ENCODE results near the gene ATP8A1. TPM values are rescaled to one million over a fixed set of nuclear protein-coding genes. Genes with fewer than 3 reads are reported as not detected.

Gene ATP8A1
- total and polyA plus RNA-seq, 2 of the 8 experiments (the other 6 are each of a cell fraction or from before 2014, with no cell fraction given), result 3.7 to 14.9 TPM

DNA sequence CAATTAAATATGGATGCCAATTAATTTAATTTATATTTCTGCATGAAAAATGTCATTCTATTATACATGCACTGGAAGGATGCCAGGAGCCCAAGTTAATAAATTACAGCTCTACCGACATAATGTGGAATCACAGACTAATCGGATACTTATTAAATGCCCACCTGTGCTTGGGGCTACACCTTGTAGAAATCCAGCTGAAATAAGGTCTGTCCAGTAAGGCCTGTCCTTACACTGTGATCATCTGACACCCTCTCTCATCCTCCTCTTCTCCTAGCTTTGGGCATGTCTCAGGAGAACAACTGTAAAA, 265.6 kb downstream of the ATP8A1 start (continued):
- TF ChIP-seq, protein P1, sequence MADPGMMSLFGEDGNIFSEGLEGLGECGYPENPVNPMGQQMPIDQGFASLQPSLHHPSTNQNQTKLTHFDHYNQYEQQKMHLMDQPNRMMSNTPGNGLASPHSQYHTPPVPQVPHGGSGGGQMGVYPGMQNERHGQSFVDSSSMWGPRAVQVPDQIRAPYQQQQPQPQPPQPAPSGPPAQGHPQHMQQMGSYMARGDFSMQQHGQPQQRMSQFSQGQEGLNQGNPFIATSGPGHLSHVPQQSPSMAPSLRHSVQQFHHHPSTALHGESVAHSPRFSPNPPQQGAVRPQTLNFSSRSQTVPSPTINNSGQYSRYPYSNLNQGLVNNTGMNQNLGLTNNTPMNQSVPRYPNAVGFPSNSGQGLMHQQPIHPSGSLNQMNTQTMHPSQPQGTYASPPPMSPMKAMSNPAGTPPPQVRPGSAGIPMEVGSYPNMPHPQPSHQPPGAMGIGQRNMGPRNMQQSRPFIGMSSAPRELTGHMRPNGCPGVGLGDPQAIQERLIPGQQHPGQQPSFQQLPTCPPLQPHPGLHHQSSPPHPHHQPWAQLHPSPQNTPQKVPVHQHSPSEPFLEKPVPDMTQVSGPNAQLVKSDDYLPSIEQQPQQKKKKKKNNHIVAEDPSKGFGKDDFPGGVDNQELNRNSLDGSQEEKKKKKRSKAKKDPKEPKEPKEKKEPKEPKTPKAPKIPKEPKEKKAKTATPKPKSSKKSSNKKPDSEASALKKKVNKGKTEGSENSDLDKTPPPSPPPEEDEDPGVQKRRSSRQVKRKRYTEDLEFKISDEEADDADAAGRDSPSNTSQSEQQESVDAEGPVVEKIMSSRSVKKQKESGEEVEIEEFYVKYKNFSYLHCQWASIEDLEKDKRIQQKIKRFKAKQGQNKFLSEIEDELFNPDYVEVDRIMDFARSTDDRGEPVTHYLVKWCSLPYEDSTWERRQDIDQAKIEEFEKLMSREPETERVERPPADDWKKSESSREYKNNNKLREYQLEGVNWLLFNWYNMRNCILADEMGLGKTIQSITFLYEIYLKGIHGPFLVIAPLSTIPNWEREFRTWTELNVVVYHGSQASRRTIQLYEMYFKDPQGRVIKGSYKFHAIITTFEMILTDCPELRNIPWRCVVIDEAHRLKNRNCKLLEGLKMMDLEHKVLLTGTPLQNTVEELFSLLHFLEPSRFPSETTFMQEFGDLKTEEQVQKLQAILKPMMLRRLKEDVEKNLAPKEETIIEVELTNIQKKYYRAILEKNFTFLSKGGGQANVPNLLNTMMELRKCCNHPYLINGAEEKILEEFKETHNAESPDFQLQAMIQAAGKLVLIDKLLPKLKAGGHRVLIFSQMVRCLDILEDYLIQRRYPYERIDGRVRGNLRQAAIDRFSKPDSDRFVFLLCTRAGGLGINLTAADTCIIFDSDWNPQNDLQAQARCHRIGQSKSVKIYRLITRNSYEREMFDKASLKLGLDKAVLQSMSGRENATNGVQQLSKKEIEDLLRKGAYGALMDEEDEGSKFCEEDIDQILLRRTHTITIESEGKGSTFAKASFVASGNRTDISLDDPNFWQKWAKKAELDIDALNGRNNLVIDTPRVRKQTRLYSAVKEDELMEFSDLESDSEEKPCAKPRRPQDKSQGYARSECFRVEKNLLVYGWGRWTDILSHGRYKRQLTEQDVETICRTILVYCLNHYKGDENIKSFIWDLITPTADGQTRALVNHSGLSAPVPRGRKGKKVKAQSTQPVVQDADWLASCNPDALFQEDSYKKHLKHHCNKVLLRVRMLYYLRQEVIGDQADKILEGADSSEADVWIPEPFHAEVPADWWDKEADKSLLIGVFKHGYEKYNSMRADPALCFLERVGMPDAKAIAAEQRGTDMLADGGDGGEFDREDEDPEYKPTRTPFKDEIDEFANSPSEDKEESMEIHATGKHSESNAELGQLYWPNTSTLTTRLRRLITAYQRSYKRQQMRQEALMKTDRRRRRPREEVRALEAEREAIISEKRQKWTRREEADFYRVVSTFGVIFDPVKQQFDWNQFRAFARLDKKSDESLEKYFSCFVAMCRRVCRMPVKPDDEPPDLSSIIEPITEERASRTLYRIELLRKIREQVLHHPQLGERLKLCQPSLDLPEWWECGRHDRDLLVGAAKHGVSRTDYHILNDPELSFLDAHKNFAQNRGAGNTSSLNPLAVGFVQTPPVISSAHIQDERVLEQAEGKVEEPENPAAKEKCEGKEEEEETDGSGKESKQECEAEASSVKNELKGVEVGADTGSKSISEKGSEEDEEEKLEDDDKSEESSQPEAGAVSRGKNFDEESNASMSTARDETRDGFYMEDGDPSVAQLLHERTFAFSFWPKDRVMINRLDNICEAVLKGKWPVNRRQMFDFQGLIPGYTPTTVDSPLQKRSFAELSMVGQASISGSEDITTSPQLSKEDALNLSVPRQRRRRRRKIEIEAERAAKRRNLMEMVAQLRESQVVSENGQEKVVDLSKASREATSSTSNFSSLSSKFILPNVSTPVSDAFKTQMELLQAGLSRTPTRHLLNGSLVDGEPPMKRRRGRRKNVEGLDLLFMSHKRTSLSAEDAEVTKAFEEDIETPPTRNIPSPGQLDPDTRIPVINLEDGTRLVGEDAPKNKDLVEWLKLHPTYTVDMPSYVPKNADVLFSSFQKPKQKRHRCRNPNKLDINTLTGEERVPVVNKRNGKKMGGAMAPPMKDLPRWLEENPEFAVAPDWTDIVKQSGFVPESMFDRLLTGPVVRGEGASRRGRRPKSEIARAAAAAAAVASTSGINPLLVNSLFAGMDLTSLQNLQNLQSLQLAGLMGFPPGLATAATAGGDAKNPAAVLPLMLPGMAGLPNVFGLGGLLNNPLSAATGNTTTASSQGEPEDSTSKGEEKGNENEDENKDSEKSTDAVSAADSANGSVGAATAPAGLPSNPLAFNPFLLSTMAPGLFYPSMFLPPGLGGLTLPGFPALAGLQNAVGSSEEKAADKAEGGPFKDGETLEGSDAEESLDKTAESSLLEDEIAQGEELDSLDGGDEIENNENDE (IDR thresholded peaks at IDR 0.05; ENCODE audit: insufficient replicate concordance, low read length), result no peak
